ENCODE data around the gene PACS1.

The PACS1 gene

DNA sequence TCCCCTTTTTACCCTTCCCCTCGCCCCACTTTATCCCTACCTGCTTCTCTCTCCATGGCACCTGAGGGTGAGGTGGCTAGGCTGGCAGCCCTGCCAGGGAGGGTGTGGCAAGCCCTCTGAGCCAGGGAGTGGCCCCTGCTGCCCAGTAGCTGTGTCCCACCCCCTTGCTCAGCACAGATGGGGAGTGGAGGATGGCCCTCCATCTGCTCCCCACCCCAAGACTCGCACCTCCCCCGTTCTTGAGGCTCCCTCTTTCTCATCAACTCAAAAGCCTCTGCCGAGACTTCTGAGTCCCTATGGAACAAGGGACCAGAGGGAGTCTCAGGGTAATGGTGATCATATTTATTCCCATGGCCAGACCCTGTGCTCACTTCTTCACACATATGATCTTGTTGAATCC is 223.3 kb downstream of the PACS1 start:
- no peaks in the 10 kb centered on the region for H3K36me3 ChIP-seq (ENCODE audit: control insufficient read depth, insufficient read depth, low read length)
- WGBS, 2 experiments (ENCODE audit: insufficient coverage in 2 of 2) = 83% methylated on average over 1 of the region's 4 CpGs; no CpG with 5 or more reads in 1 of the 2 experiments
- H3K27ac ChIP-seq (ENCODE audit: low read depth, low read length, severe bottlenecking) = no peak overlapping the region
- peaks cover 3% of the 10 kb centered on the region for H3K4me1 ChIP-seq (ENCODE audit: control insufficient read depth, insufficient read depth, low read length, poor library complexity, severe bottlenecking)
- no peak overlapping the region for H3K4me3 ChIP-seq (ENCODE audit: extremely low read depth, insufficient read depth, low read length, poor library complexity, severe bottlenecking)
- no peaks in the 10 kb centered on the region for H3K9me3 ChIP-seq (ENCODE audit: control insufficient read depth, low read length)

DNA sequence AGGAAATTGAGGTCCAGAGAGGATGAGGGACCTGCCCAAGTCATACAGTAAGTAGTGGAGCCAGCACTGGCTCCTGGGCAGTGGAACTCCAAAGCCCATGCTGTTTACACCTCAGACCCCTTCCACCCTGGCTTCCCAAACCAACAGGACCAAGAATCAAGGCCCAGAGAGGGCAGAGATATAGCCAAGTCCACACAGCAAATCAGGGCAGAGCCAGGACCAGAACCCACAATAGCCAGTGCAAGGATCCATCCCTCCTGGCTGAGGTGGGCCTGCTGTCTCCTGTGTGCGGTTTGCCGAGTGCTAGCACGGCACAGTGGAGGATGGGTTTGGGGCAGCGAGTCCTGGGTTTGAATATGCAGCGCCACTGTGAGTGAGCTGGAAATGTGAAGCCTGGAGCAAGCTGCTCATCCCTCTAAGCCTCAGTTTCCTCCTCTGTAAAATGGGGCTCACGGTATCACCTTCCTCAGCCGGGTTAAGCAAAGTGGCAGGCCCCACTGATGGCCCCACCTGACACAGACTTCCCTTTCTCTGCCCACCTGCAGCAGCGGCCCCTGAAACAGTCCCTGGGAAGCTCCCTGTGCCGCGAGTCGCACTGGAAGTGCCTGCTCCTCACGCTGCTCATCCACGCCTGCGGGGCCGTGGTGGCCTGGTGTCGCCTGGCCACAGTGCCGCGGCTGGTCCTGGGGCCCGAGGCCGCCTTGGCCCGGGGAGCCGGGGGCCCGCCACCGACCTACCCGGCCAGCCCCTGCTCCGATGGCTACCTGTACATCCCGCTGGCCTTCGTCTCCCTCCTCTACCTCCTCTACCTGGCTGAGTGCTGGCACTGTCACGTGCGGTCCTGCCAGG is 223.9 kb downstream of the PACS1 start:
- Histone ChIP-seq H3K36me3 (ENCODE audit: control insufficient read depth, insufficient read depth, low read length) (no peaks in the 10 kb centered on the region), H3K27ac (ENCODE audit: low read depth, low read length, severe bottlenecking) (no peak overlapping the region), H3K4me3 (ENCODE audit: extremely low read depth, insufficient read depth, low read length, poor library complexity, severe bottlenecking) (no peak overlapping the region), H3K4me1 (ENCODE audit: control insufficient read depth, insufficient read depth, low read length, poor library complexity, severe bottlenecking) (peaks cover 3% of the 10 kb centered on the region), H3K9me3 (ENCODE audit: control insufficient read depth, low read length) (no peaks in the 10 kb centered on the region)
- WGBS, 2 experiments (ENCODE audit: insufficient coverage in 2 of 2) = 91 to 93% methylated on average over 21 to 29 of the region's 30 CpGs

All from mesodermal cell (in vitro differentiated cells).